ENCODE measurements around the gene TTC19.

TTC19 gene

GRCh38 chr17:16066125-16066524 lies 66.5 kb downstream of the TTC19 start:
- Histone ChIP-seq H3K27me3 (ENCODE audit: low read depth) (no peaks in the 10 kb centered on the region), H3K4me1 (no peaks in the 10 kb centered on the region), H3K4me3 (no peak overlapping the region), H3K36me3 (replicated peaks) (peaks cover 78% of the 10 kb centered on the region), H3K9me3 (no peaks in the 10 kb centered on the region)
- in situ Hi-C loops (cut with MboI; ENCODE audit: low sequenced_read_pairs) = loop anchor here (25.0 kb wide), 1 partner anchor 446 kb away; no protein-coding TSS in a partner anchor
- no peak for DNase-seq (ENCODE audit: low spot score in 2 of 2)

DNA sequence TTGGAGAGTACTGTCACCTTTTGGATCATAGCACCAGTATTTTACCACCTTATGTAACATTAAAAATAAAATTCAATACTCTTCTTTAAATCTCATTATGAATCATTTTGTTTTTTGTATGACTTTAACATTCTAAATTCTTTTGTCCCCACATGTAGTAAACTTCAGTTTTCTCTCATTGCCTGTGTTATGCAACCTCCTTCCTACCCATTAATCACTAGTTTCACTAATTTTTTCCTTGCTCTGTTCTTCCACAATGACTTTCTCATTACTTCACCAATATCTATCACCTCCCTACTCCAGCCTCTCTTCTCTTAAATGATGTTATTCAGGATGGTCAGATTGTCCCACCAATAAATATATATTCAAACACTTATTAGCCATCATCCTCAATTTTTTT lies 68.7 kb downstream of the TTC19 start:
- no peaks in the 10 kb centered on the region for H3K9me3 ChIP-seq
- peaks cover 79% of the 10 kb centered on the region for H3K36me3 ChIP-seq (replicated peaks)
- no peak overlapping the region for H3K4me3 ChIP-seq
- no peaks in the 10 kb centered on the region for H3K4me1 ChIP-seq
- DNase-seq (ENCODE audit: low spot score in 2 of 2) = no peak
- in situ Hi-C loops (cut with MboI; ENCODE audit: low sequenced_read_pairs) = loop anchor here (25.0 kb wide), 1 partner anchor 444 kb away; no protein-coding TSS in a partner anchor
- H3K27me3 ChIP-seq (ENCODE audit: low read depth) = no peaks in the 10 kb centered on the region

DNA sequence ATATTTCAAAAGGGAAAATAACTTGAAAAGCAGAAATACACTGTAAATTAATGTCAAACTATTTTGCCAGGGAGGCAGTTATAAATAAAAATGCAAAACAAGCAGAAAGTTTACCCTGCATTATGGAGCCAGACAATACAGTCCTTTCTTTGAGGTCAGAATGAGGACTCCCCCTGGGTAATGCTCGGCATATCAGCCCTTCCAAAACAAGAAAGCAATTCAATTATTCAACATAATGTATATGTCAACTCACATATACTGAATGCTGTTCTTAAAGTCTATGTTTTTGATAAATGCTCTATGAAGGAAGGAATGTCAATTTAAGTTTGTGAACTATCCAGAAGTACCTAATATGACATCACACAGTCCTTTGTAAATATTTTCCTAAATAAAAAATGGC lies 72.4 kb downstream of the TTC19 start:
- Histone ChIP-seq H3K4me1 (no peaks in the 10 kb centered on the region), H3K9me3 (no peaks in the 10 kb centered on the region), H3K27me3 (ENCODE audit: low read depth) (no peaks in the 10 kb centered on the region), H3K4me3 (no peak overlapping the region), H3K36me3 (replicated peaks) (peaks cover 75% of the 10 kb centered on the region)
- no peak for DNase-seq (ENCODE audit: low spot score in 2 of 2)
- in situ Hi-C loops (cut with MboI; ENCODE audit: low sequenced_read_pairs) = loop anchor here (25.0 kb wide), 1 partner anchor 440 kb away; no protein-coding TSS in a partner anchor

DNA sequence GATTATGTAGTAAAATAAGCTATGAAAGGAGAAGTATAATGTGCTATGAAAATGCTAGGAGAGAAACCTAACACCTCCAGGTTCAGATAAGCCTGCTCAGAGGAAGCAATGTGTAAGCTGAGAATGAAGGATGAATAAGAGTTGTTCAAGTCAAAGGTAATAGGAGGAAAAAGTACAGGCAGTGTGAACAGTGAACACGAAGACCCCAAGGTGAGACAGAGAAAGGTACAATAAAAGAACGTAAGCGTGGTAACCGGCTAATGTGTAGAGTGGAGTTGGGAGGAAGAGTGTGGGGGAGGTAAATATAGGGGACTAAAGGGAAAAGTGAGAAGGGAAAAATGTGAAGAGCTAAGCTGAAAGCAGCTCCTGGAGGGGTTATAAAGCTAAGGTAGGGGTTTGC lies 74.2 kb downstream of the TTC19 start:
- DNase-seq (ENCODE audit: low spot score in 2 of 2) = no peak
- Histone ChIP-seq H3K36me3 (replicated peaks) (peaks cover 73% of the 10 kb centered on the region), H3K27me3 (ENCODE audit: low read depth) (no peaks in the 10 kb centered on the region), H3K9me3 (no peaks in the 10 kb centered on the region), H3K4me3 (no peak overlapping the region), H3K4me1 (no peaks in the 10 kb centered on the region)
- in situ Hi-C loops (cut with MboI; ENCODE audit: low sequenced_read_pairs) = loop anchor here (25.0 kb wide), 1 partner anchor 438 kb away; no protein-coding TSS in a partner anchor

DNA sequence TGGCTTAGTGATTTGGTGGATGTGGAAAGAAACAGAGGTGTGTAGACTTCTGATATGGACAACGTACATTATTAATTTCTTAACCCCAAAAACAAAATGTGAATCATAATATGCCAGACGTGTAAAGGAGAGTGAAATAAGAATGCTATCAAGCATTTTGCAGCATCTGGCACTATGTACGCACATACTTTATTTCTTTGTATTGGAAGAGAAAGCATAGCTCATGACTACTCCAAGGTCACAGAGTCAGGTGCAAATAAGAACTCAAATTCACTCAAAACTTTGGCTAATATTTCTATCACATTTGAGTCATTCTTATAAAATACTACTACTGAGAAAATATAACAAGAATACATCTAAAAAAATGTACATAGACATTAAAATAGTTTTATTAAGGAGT lies 74.8 kb downstream of the TTC19 start:
- H3K36me3 ChIP-seq (replicated peaks) = peaks cover 76% of the 10 kb centered on the region
- H3K4me1 ChIP-seq = no peaks in the 10 kb centered on the region
- no peak for DNase-seq (ENCODE audit: low spot score in 2 of 2)
- in situ Hi-C loops (cut with MboI; ENCODE audit: low sequenced_read_pairs) = loop anchor here (25.0 kb wide), 1 partner anchor 438 kb away; no protein-coding TSS in a partner anchor
- H3K4me3 ChIP-seq = no peak overlapping the region
- no peaks in the 10 kb centered on the region for H3K9me3 ChIP-seq
- H3K27me3 ChIP-seq (ENCODE audit: low read depth) = no peaks in the 10 kb centered on the region

DNA sequence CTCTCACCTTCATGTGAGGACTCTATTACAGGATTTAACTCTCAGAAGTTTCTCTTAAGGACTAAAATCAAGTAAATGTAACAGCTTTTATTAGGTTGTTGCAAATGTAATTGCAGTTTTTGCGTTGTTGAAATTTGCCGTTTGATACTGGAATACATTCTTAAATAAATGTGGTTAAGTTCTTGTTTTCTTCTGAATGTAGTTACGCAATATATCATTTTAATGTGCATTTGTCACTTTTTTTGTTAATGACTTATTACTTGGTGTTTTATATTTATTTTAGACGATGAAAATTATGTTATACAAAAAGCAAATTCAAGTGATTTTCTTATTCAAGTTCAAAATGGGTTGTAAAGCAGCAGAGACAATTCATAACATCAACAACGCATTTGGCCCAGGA lies 76.3 kb downstream of the TTC19 start:
- DNase-seq (ENCODE audit: low spot score in 2 of 2) = no peak
- in situ Hi-C loops (cut with MboI; ENCODE audit: low sequenced_read_pairs) = no loop called here
- no peaks in the 10 kb centered on the region for H3K4me1 ChIP-seq
- no peaks in the 10 kb centered on the region for H3K9me3 ChIP-seq
- H3K4me3 ChIP-seq = no peak overlapping the region
- peaks cover 70% of the 10 kb centered on the region for H3K36me3 ChIP-seq (replicated peaks)
- H3K27me3 ChIP-seq (ENCODE audit: low read depth) = no peaks in the 10 kb centered on the region

Data from HAP-1 (cell line).